ENCODE data around the gene ZBTB5.

DNA sequence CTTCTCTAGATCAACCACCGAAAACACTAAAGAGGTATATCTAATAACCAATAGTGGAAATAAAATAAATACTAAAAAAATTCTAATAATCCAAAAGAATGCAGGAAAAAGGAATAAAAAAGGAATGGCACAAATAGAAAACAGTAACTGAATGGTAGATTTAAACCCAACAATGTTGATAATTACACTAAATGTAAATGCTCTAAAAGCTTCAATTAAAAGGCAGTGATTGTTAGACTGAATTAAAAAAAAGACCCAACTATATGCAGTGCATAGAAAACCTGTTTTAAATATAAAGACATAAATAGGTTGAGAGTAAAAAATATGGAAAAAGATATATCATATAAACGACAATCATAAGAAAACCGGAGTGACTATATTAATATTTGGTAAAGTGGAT lies 9.2 kb upstream of the ZBTB5 start:
- TF ChIP-seq POLR2A (IDR thresholded peaks at IDR 0.05; ENCODE audit: low read depth, low read length) (no peak), RFX5 (IDR thresholded peaks at IDR 0.05; ENCODE audit: low read depth, low read length) (no peak), MXI1 (IDR thresholded peaks at IDR 0.05; ENCODE audit: borderline replicate concordance, low read depth, low read length) (no peak)
- TF ChIP-seq, protein P1, sequence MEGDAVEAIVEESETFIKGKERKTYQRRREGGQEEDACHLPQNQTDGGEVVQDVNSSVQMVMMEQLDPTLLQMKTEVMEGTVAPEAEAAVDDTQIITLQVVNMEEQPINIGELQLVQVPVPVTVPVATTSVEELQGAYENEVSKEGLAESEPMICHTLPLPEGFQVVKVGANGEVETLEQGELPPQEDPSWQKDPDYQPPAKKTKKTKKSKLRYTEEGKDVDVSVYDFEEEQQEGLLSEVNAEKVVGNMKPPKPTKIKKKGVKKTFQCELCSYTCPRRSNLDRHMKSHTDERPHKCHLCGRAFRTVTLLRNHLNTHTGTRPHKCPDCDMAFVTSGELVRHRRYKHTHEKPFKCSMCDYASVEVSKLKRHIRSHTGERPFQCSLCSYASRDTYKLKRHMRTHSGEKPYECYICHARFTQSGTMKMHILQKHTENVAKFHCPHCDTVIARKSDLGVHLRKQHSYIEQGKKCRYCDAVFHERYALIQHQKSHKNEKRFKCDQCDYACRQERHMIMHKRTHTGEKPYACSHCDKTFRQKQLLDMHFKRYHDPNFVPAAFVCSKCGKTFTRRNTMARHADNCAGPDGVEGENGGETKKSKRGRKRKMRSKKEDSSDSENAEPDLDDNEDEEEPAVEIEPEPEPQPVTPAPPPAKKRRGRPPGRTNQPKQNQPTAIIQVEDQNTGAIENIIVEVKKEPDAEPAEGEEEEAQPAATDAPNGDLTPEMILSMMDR (conservative IDR thresholded peaks at IDR 0.05; ENCODE audit: low read depth, low read length) = no peak
- TF ChIP-seq, protein P2, sequence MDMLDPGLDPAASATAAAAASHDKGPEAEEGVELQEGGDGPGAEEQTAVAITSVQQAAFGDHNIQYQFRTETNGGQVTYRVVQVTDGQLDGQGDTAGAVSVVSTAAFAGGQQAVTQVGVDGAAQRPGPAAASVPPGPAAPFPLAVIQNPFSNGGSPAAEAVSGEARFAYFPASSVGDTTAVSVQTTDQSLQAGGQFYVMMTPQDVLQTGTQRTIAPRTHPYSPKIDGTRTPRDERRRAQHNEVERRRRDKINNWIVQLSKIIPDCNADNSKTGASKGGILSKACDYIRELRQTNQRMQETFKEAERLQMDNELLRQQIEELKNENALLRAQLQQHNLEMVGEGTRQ (IDR thresholded peaks at IDR 0.05; ENCODE audit: low read depth, low read length) = no peak
- TF ChIP-seq, protein P3, sequence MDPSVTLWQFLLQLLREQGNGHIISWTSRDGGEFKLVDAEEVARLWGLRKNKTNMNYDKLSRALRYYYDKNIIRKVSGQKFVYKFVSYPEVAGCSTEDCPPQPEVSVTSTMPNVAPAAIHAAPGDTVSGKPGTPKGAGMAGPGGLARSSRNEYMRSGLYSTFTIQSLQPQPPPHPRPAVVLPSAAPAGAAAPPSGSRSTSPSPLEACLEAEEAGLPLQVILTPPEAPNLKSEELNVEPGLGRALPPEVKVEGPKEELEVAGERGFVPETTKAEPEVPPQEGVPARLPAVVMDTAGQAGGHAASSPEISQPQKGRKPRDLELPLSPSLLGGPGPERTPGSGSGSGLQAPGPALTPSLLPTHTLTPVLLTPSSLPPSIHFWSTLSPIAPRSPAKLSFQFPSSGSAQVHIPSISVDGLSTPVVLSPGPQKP (IDR thresholded peaks at IDR 0.05; ENCODE audit: borderline replicate concordance, low read depth, low read length) = no peak

Data from IMR-90 (cell line).